Vagina (tissue), 2 donors: ENCODE results near the gene SARDH. TPM values are rescaled to one million over a fixed set of nuclear protein-coding genes. Genes with fewer than 3 reads are reported as not detected.

ENCODE experiments used
- DNase-seq, 2 donors: peaks; one replicate each; pipeline ENCODE4 v3.0.0-alpha.2; 2017; ENCODE audit errors: extremely low spot score in 2 of 2
- H3K27ac ChIP-seq: fragments of 200-600 bp; sonication (generic); one replicate; pipeline ENCODE4 v1.5.1; 2019
- H3K27me3 ChIP-seq: fragments of 200-600 bp; sonication (generic); one replicate; pipeline ENCODE4 v1.5.1; 2019
- H3K36me3 ChIP-seq, 2 donors: fragments of 200-600 bp; sonication (generic); one replicate each; pipeline ENCODE4 v1.5.1; 2017 to 2019
- H3K4me1 ChIP-seq: fragments of 200-600 bp; sonication (generic); one replicate; pipeline ENCODE4 v1.5.1; 2019
- H3K4me3 ChIP-seq, 2 donors: fragments of 200-600 bp; sonication (generic); 1 replicate in 1 of 2; 2 replicates in 1 of 2; pipeline ENCODE4 v1.5.1; 2016 to 2019
- H3K9me3 ChIP-seq: fragments of 200-600 bp; sonication (generic); one replicate; pipeline ENCODE4 v1.5.1; 2019
- CTCF ChIP-seq, 3 experiments: fragments of 450-650 bp in 2 of 3; fragments of 200-600 bp in 1 of 3; sonication (generic) in 1 of 3; IDR thresholded peaks; one replicate each; pipeline ENCODE4 v1.5.1; 2017 to 2019; ENCODE audit warnings: antibody characterized with exemption in 3 of 3, mild to moderate bottlenecking in 2 of 3, moderate library complexity in 2 of 3
- POLR2A ChIP-seq, 2 donors: fragments of 450-650 bp; IDR thresholded peaks; one replicate each; pipeline ENCODE4 v1.6.1; 2017; ENCODE audit warnings: antibody characterized with exemption in 2 of 2, mild to moderate bottlenecking in 2 of 2, moderate library complexity in 2 of 2
- POLR2AphosphoS5 ChIP-seq, 2 donors: sonication (generic); formaldehyde crosslinking; IDR thresholded peaks; one replicate each; pipeline ENCODE4 v1.9.0; 2017; ENCODE audit warnings: antibody characterized with exemption in 2 of 2, mild to moderate bottlenecking in 2 of 2, low read depth in 1 of 2; ENCODE audit not compliant: insufficient read depth in 1 of 2
- intact Hi-C: fragments of 100-400 bp; cut with DNase I; formaldehyde crosslinking; loops from one replicate; pipeline ENCODE4 v1.15.1; 2023
- total RNA-seq: library from RNA; depleted of rRNA; stranded (reverse); fragments of >200 nt; gene quantifications from one replicate; pipeline ENCODE4 v1.2.3, GENCODE V29; 2016

Gene SARDH
- total RNA-seq, 1 donor from 2014 or later = 2.0 TPM

- H3K27me3 ChIP-seq = no peaks in the 10 kb centered on the region
- no peak overlapping the region for H3K4me3 ChIP-seq
- TF ChIP-seq CTCF (IDR thresholded peaks at IDR 0.05) = no peak
- TF ChIP-seq POLR2A (IDR thresholded peaks at IDR 0.05) = no peak
- no peak for TF ChIP-seq POLR2AphosphoS5 (IDR thresholded peaks at IDR 0.05; ENCODE audit: insufficient read depth in 1 of 2, low read depth in 1 of 2)
- H3K36me3 ChIP-seq = no peaks in the 10 kb centered on the region
- H3K27ac ChIP-seq = no peak overlapping the region
- no peak for DNase-seq
- no peaks in the 10 kb centered on the region for H3K4me1 ChIP-seq
- no peaks in the 10 kb centered on the region for H3K9me3 ChIP-seq
- intact Hi-C loops = no loop called here
Measured at GRCh38 chr9:133619791-133620190, 118.4 kb downstream of the SARDH start.

- H3K4me1 ChIP-seq = no peaks in the 10 kb centered on the region
- no peak overlapping the region for H3K4me3 ChIP-seq
- TF ChIP-seq POLR2A (IDR thresholded peaks at IDR 0.05) (no peak), CTCF (IDR thresholded peaks at IDR 0.05) (no peak), POLR2AphosphoS5 (IDR thresholded peaks at IDR 0.05; ENCODE audit: insufficient read depth in 1 of 2, low read depth in 1 of 2) (no peak)
- H3K27me3 ChIP-seq = no peaks in the 10 kb centered on the region
- no peaks in the 10 kb centered on the region for H3K9me3 ChIP-seq
- no peak for DNase-seq
- H3K36me3 ChIP-seq = no peaks in the 10 kb centered on the region
- H3K27ac ChIP-seq = no peak overlapping the region
- intact Hi-C loops = no loop called here
Measured at GRCh38 chr9:133618726-133619125, 119.4 kb downstream of the SARDH start.

DNA sequence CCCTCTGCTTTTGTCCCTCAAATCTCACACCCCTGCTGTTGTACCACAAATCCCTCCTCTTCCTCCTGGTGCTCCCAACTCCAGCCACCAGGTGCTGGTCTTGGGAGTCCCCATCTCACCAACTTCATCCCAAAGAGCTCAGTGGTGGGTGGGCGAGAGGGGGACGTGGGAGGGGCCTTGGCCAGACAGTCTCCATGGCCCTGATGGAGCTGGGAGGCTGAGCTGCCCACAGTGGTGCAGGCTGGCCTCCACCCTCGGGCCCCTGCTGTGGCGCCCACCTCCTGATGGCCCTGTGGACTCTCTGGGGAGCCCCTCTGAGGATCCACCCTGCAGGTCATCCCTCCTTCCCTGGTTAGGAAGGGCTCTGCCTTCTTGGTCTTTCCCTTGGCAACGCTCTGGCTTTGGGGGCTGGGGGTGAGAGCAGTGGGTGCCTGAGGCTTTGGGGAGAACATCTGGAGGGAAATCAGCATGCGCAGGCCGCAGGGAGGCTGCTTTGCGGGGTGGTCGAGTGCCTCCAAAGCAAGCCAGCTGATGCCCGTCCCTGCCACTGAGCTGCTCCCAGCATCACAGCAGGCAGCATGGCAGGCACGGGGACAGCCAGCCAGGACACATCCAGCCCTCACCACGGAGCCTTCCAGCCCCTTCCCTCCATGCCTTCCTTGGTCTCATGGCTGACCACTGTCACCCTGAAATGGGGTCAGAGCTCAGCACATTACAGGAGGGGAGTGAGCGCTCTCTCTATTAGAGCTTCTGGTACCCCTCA is 121.3 kb downstream of the SARDH start:
- Histone ChIP-seq H3K4me1 (no peaks in the 10 kb centered on the region), H3K27ac (no peak overlapping the region), H3K4me3 (no peak overlapping the region), H3K9me3 (no peaks in the 10 kb centered on the region), H3K27me3 (no peaks in the 10 kb centered on the region), H3K36me3 (no peaks in the 10 kb centered on the region)
- DNase-seq = no peak
- TF ChIP-seq CTCF (IDR thresholded peaks at IDR 0.05) (no peak), POLR2AphosphoS5 (IDR thresholded peaks at IDR 0.05; ENCODE audit: insufficient read depth in 1 of 2, low read depth in 1 of 2) (no peak), POLR2A (IDR thresholded peaks at IDR 0.05) (no peak)
- intact Hi-C loops = no loop called here

DNA sequence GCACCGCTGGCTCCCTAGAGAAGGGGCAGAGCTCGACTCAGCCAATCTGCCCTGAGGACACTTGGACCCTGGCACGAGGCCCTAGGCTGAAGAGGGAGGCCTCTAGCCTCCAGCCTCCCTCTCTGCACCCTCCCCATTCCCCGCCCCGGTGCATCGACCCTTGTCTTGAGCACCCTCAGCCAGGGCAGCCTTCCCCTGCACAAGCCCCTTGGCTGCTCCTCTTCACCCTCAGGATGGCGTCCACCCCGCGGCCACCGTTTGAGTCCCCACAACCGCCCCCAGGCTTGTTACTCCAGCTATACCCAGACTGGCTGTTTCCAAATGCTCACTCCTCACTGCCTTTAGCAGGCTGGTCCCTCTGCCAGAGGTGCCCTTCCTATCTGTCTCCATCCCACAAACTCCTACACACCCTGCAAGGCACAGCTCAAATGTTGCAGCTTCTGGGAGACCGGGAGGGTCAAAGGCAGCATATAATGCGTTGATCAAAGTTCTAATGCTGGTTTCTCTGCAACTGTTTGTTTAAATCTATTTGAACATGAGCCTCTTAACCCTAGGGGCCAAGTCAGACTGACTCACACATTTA is 122.5 kb downstream of the SARDH start:
- Histone ChIP-seq H3K4me3 (no peak overlapping the region), H3K9me3 (no peaks in the 10 kb centered on the region), H3K27me3 (no peaks in the 10 kb centered on the region), H3K4me1 (no peaks in the 10 kb centered on the region), H3K27ac (no peak overlapping the region), H3K36me3 (no peaks in the 10 kb centered on the region)
- no peak for DNase-seq
- intact Hi-C loops = no loop called here
- TF ChIP-seq POLR2A (IDR thresholded peaks at IDR 0.05) = no peak
- no peak for TF ChIP-seq POLR2AphosphoS5 (IDR thresholded peaks at IDR 0.05; ENCODE audit: insufficient read depth in 1 of 2, low read depth in 1 of 2)
- no peak for TF ChIP-seq CTCF (IDR thresholded peaks at IDR 0.05)

GRCh38 chr9:133615186-133615585 is 123.0 kb downstream of the SARDH start:
- Histone ChIP-seq H3K4me1 (no peaks in the 10 kb centered on the region), H3K27ac (no peak overlapping the region), H3K36me3 (no peaks in the 10 kb centered on the region), H3K4me3 (no peak overlapping the region), H3K27me3 (no peaks in the 10 kb centered on the region), H3K9me3 (no peaks in the 10 kb centered on the region)
- intact Hi-C loops = no loop called here
- TF ChIP-seq POLR2AphosphoS5 (IDR thresholded peaks at IDR 0.05; ENCODE audit: insufficient read depth in 1 of 2, low read depth in 1 of 2) = no peak
- TF ChIP-seq CTCF (IDR thresholded peaks at IDR 0.05) = no peak
- TF ChIP-seq POLR2A (IDR thresholded peaks at IDR 0.05) = no peak
- no peak for DNase-seq
